Measurements from ENCODE around the gene NFATC2.
A peak's percentile ranks its signal among the peaks of the same experiment; 100 is the strongest.

The NFATC2 gene

GRCh38 chr20:51529081-51529681 lies 13.3 kb downstream of the NFATC2 start:
- peak; percentile 54; the same call in 2 of the 3 replicates for ATAC-seq
- TF ChIP-seq BACH2 (CRISPR knock-in tag; IDR thresholded peaks at IDR 0.05; ENCODE audit: borderline replicate concordance) (no peak), GLIS3 (CRISPR knock-in tag; IDR thresholded peaks at IDR 0.05) (no peak), ZNF8 (CRISPR knock-in tag; IDR thresholded peaks at IDR 0.05) (no peak), ZFP30 (CRISPR knock-in tag; IDR thresholded peaks at IDR 0.05) (no peak), SNAI2 (CRISPR knock-in tag; IDR thresholded peaks at IDR 0.05) (no peak), ZNF70 (CRISPR knock-in tag; IDR thresholded peaks at IDR 0.05) (no peak), OSR1 (CRISPR knock-in tag; IDR thresholded peaks at IDR 0.05) (no peak), CSRNP3 (CRISPR knock-in tag; IDR thresholded peaks at IDR 0.05) (no peak), TCF4 (CRISPR knock-in tag; IDR thresholded peaks at IDR 0.05; ENCODE audit: borderline replicate concordance) (no peak), ISL1 (CRISPR knock-in tag; IDR thresholded peaks at IDR 0.05) (no peak), TSHZ2 (CRISPR knock-in tag; IDR thresholded peaks at IDR 0.05) (no peak)
- TF ChIP-seq, protein P1, sequence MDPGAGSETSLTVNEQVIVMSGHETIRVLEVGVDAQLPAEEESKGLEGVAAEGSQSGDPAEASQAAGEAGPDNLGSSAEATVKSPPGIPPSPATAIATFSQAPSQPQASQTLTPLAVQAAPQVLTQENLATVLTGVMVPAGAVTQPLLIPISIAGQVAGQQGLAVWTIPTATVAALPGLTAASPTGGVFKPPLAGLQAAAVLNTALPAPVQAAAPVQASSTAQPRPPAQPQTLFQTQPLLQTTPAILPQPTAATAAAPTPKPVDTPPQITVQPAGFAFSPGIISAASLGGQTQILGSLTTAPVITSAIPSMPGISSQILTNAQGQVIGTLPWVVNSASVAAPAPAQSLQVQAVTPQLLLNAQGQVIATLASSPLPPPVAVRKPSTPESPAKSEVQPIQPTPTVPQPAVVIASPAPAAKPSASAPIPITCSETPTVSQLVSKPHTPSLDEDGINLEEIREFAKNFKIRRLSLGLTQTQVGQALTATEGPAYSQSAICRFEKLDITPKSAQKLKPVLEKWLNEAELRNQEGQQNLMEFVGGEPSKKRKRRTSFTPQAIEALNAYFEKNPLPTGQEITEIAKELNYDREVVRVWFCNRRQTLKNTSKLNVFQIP (CRISPR knock-in tag; IDR thresholded peaks at IDR 0.05; ENCODE audit: borderline replicate concordance, low read depth): no peak

GRCh38 chr20:51528263-51529027 lies 14.1 kb downstream of the NFATC2 start:
- ATAC-seq: no peak

DNA sequence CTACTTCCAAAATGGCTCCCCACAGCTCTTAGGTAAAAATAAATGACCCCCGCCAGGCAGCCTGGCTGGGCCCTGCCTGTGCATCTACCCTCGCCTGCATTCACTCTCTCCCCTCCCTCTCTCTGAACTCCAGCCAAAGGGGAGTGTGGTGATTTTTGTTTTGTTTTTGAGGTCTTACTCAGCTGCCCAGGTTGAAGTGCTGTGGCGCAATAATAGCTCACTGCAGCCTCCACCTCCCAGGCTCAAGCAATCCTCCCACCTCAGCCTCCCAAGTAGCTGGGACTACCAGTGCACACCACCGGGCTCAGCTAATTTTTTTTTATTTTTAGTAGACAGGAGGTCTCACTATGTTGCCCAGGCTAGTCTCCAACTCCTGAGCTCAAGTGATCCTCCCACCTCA lies 15.8 kb downstream of the NFATC2 start:
- TF ChIP-seq, protein P1 (CRISPR knock-in tag; IDR thresholded peaks at IDR 0.05; ENCODE audit: borderline replicate concordance, low read depth): no peak
- TF ChIP-seq ESRRG (CRISPR knock-in tag; IDR thresholded peaks at IDR 0.05): no peak
- no peak for TF ChIP-seq TSHZ2 (CRISPR knock-in tag; IDR thresholded peaks at IDR 0.05)
- TF ChIP-seq, protein P2, sequence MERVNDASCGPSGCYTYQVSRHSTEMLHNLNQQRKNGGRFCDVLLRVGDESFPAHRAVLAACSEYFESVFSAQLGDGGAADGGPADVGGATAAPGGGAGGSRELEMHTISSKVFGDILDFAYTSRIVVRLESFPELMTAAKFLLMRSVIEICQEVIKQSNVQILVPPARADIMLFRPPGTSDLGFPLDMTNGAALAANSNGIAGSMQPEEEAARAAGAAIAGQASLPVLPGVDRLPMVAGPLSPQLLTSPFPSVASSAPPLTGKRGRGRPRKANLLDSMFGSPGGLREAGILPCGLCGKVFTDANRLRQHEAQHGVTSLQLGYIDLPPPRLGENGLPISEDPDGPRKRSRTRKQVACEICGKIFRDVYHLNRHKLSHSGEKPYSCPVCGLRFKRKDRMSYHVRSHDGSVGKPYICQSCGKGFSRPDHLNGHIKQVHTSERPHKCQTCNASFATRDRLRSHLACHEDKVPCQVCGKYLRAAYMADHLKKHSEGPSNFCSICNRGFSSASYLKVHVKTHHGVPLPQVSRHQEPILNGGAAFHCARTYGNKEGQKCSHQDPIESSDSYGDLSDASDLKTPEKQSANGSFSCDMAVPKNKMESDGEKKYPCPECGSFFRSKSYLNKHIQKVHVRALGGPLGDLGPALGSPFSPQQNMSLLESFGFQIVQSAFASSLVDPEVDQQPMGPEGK (CRISPR knock-in tag; IDR thresholded peaks at IDR 0.05; ENCODE audit: borderline replicate concordance): no peak
- TF ChIP-seq ISL1 (CRISPR knock-in tag; IDR thresholded peaks at IDR 0.05): no peak
- TF ChIP-seq OSR1 (CRISPR knock-in tag; IDR thresholded peaks at IDR 0.05): no peak
- TF ChIP-seq ZFP30 (CRISPR knock-in tag; IDR thresholded peaks at IDR 0.05): no peak
- no peak for ATAC-seq

More at GRCh38 chr20:51528263-51529027, 14.1 kb downstream of the NFATC2 start:
- TF ChIP-seq OSR1 (CRISPR knock-in tag; IDR thresholded peaks at IDR 0.05): no peak
